H1 (cell line): ENCODE measurements around the gene HDAC8. TPM values are rescaled to one million over a fixed set of nuclear protein-coding genes. Genes with fewer than 3 reads are reported as not detected.

Experiments used
- CTCF ChIA-PET: fragments of 300-600 bp; sonication (Branson Sonifier 250); formaldehyde crosslinking; loops from one replicate; lab custom pipeline; 2021; ENCODE audit not compliant: partially characterized antibody; lab: Charles Lee
- POLR2A ChIA-PET: fragments of 300-600 bp; sonication (Branson Sonifier 250); formaldehyde crosslinking; loops from one replicate; lab custom pipeline; 2021; ENCODE audit warnings: inconsistent platforms; ENCODE audit not compliant: partially characterized antibody; lab: Charles Lee
- DNase-seq, 2 experiments: peaks; one replicate each; pipeline versions ENCODE4 v3.0.0 to v3.0.0-alpha.2; 2010 to 2022; ENCODE audit warnings: low spot score in 2 of 2, low read depth in 1 of 2, mixed read lengths in 1 of 2
- FAIRE-seq: peaks from 2 replicates; lab custom pipeline; 2011; peaks lifted over from hg19 to GRCh38; lab: Jason Lieb, UNC
- H2AFZ ChIP-seq: 2 replicates; pipeline ENCODE4 v1.8.1; 2012; ENCODE audit warnings: low read length, inconsistent platforms
- H2AK5ac ChIP-seq: 2 replicates; pipeline ENCODE4 v1.6.1; 2013; ENCODE audit warnings: low read depth, low read length
- H2BK120ac ChIP-seq: replicated peaks from 2 replicates; pipeline ENCODE3; 2013; ENCODE audit warnings: low read depth, low read length, inconsistent platforms
- H2BK12ac ChIP-seq: 2 replicates; pipeline ENCODE4 v1.6.1; 2013; ENCODE audit warnings: low read depth, low read length
- H2BK15ac ChIP-seq: 2 replicates; pipeline ENCODE4 v1.6.1; 2013; ENCODE audit warnings: low read length
- H2BK20ac ChIP-seq: 2 replicates; pipeline ENCODE4 v1.6.1; 2013; ENCODE audit warnings: low read length
- H2BK5ac ChIP-seq: 2 replicates; pipeline ENCODE4 v1.6.1; 2013; ENCODE audit warnings: low read depth, low read length
- H3K14ac ChIP-seq: 2 replicates; pipeline ENCODE4 v1.6.1; 2013; ENCODE audit warnings: inconsistent platforms; ENCODE audit not compliant: insufficient read length
- H3K18ac ChIP-seq: 2 replicates; pipeline ENCODE4 v1.6.1; 2013; ENCODE audit warnings: low read length; ENCODE audit errors: extremely low read depth
- H3K23ac ChIP-seq: 2 replicates; pipeline ENCODE4 v1.6.1; 2013; ENCODE audit warnings: inconsistent platforms; ENCODE audit not compliant: insufficient read length
- H3K23me2 ChIP-seq: 2 replicates; pipeline ENCODE4 v1.6.1; 2013; ENCODE audit warnings: low read depth, low read length
- H3K27ac ChIP-seq: 2 replicates; pipeline ENCODE4 v1.6.1; 2011; ENCODE audit warnings: low read depth, low read length, inconsistent platforms
- H3K27me3 ChIP-seq, 4 experiments: replicated peaks in 1 of 4; 1 replicate in 1 of 4; 2 replicates in 3 of 4; pipeline versions ENCODE4 v1.6.1 to v1.8.1; 2011 to 2013; ENCODE audit warnings: low read length in 3 of 4, mild to moderate bottlenecking in 3 of 4, inconsistent platforms in 2 of 4, mixed read lengths in 2 of 4, moderate library complexity in 1 of 4; ENCODE audit not compliant: control insufficient read depth in 3 of 4, insufficient read depth in 3 of 4; ENCODE audit errors: extremely low read depth in 1 of 4
- H3K36me3 ChIP-seq, 4 experiments: 2 replicates each; pipeline versions ENCODE4 v1.6.1 to v1.8.1; 2011 to 2013; ENCODE audit warnings: mild to moderate bottlenecking in 4 of 4, low read length in 3 of 4, moderate library complexity in 2 of 4, control low read depth in 1 of 4, inconsistent platforms in 1 of 4; ENCODE audit not compliant: insufficient read depth in 4 of 4, control insufficient read depth in 2 of 4
- H3K4ac ChIP-seq: replicated peaks from 2 replicates; pipeline ENCODE3; 2013; ENCODE audit warnings: low read length, low read depth, mixed read lengths, inconsistent platforms; ENCODE audit not compliant: insufficient read length
- H3K4me1 ChIP-seq, 4 experiments: replicated peaks in 1 of 4; 1 replicate in 1 of 4; 2 replicates in 3 of 4; pipeline versions ENCODE4 v1.6.1 to v1.8.1; 2011 to 2013; ENCODE audit warnings: low read length in 3 of 4, inconsistent platforms in 2 of 4, mixed read lengths in 1 of 4; ENCODE audit not compliant: insufficient read depth in 4 of 4, control insufficient read depth in 3 of 4
- H3K4me2 ChIP-seq, 2 experiments: 2 replicates each; pipeline versions ENCODE4 v1.6.1 to v1.8.1; 2011 to 2013; ENCODE audit warnings: low read depth in 2 of 2, low read length in 2 of 2, control low read depth in 1 of 2, inconsistent platforms in 1 of 2, mild to moderate bottlenecking in 1 of 2; ENCODE audit not compliant: insufficient read depth in 1 of 2
- H3K4me3 ChIP-seq, 4 experiments: fragments of 200-600, 300-600 bp in 1 of 4; sonication (generic), shearing (Covaris generic), sonication (Bioruptor Twin) in 1 of 4; 2 replicates each; pipeline versions ENCODE4 v1.5.1 to v1.8.1; 2011 to 2016; ENCODE audit warnings: low read length in 4 of 4, low read depth in 3 of 4, control low read depth in 2 of 4, inconsistent platforms in 2 of 4, mild to moderate bottlenecking in 2 of 4, mixed read lengths in 1 of 4, moderate library complexity in 1 of 4; ENCODE audit not compliant: insufficient read depth in 2 of 4; ENCODE audit errors: extremely low read depth in 1 of 4
- H3K56ac ChIP-seq: replicated peaks from 2 replicates; pipeline ENCODE3; 2013; ENCODE audit warnings: low read depth, mild to moderate bottlenecking, mixed read lengths, low read length, inconsistent platforms; ENCODE audit not compliant: insufficient read length
- H3K79me1 ChIP-seq: 2 replicates; pipeline ENCODE4 v1.6.1; 2013; ENCODE audit warnings: low read depth, low read length, control low read depth
- H3K79me2 ChIP-seq, 2 experiments: 2 replicates each; pipeline versions ENCODE4 v1.6.1 to v1.8.1; 2012 to 2013; ENCODE audit warnings: low read length in 2 of 2, mild to moderate bottlenecking in 2 of 2, inconsistent platforms in 1 of 2; ENCODE audit not compliant: insufficient read depth in 2 of 2, control insufficient read depth in 1 of 2
- H3K9ac ChIP-seq, 4 experiments: replicated peaks in 1 of 4; 1 replicate in 1 of 4; 2 replicates in 3 of 4; pipeline versions ENCODE4 v1.6.1 to v1.8.1; 2011 to 2013; ENCODE audit warnings: low read depth in 3 of 4, low read length in 3 of 4, control low read depth in 2 of 4, mild to moderate bottlenecking in 2 of 4, moderate library complexity in 2 of 4, inconsistent platforms in 1 of 4; ENCODE audit errors: extremely low read depth in 1 of 4
- H3K9me3 ChIP-seq, 2 experiments: 2 replicates each; pipeline versions ENCODE4 v1.6.1 to v1.8.1; 2012 to 2013; ENCODE audit warnings: mild to moderate bottlenecking in 2 of 2, moderate library complexity in 2 of 2, control low read depth in 1 of 2, inconsistent platforms in 1 of 2, low read depth in 1 of 2, low read length in 1 of 2, mixed read lengths in 1 of 2; ENCODE audit not compliant: insufficient read depth in 2 of 2
- H4K20me1 ChIP-seq, 2 experiments: replicated peaks in 1 of 2; 2 replicates each; pipeline versions ENCODE3 to v1.8.1; 2011 to 2013; ENCODE audit warnings: inconsistent platforms in 2 of 2, low read length in 2 of 2, mild to moderate bottlenecking in 1 of 2; ENCODE audit not compliant: insufficient read depth in 2 of 2, control insufficient read depth in 1 of 2
- H4K5ac ChIP-seq: 2 replicates; pipeline ENCODE4 v1.6.1; 2013; ENCODE audit warnings: low read length, low read depth, mixed read lengths, inconsistent platforms; ENCODE audit not compliant: insufficient read length
- H4K8ac ChIP-seq: 2 replicates; pipeline ENCODE4 v1.8.0; 2013; ENCODE audit warnings: mild to moderate bottlenecking, moderate library complexity, low read length, inconsistent platforms; ENCODE audit not compliant: insufficient read depth; ENCODE audit errors: extremely low read depth
- H4K91ac ChIP-seq: replicated peaks from 2 replicates; pipeline ENCODE3; 2013; ENCODE audit warnings: low read length, mixed read lengths, inconsistent platforms; ENCODE audit not compliant: insufficient read length
- CHD1 ChIP-seq: IDR thresholded peaks from 2 replicates; pipeline ENCODE4 v1.6.1; 2012; ENCODE audit warnings: low read depth, low read length, improper control_type of control experiment
- KDM4A ChIP-seq: IDR thresholded peaks from one replicate; pipeline ENCODE4 v1.7.1; 2012; ENCODE audit warnings: low read depth, mild to moderate bottlenecking, moderate library complexity, low read length, inconsistent platforms; ENCODE audit not compliant: severe bottlenecking
- WGBS, 2 experiments: shearing (Covaris generic) in 1 of 2; methylation state at CpG; one replicate each; pipeline versions ENCODE4 v1.1.6 to v1.1.7; 2013 to 2015; ENCODE audit warnings: low lambda C conversion rate in 2 of 2, mixed read lengths in 2 of 2, inconsistent platforms in 1 of 2, low coverage in 1 of 2, missing lambda C conversion rate in 1 of 2; ENCODE audit not compliant: insufficient replicate concordance in 2 of 2, insufficient coverage in 1 of 2, insufficient read length in 1 of 2; ENCODE audit errors: extremely low coverage in 1 of 2, missing lambda C conversion rate in 1 of 2; 5-methylcytosine and 5-hydroxymethylcytosine counted together
- polyA plus RNA-seq, 7 experiments: library from polyadenylated mRNA; depleted of rRNA in 3 of 7; stranded (reverse) in 5 of 7; unstranded in 2 of 7; fragments of >200 nt in 5 of 7; fragments of 200-250 nt in 2 of 7; gene quantifications; 1 replicate in 5 of 7; 2 replicates in 1 of 7; 4 replicates in 1 of 7; pipeline versions ENCODE4 v1.2.1 to v1.2.3, GENCODE V29; 2011 to 2013; ENCODE audit warnings: missing spikeins in 2 of 7, mixed read lengths in 2 of 7
- total RNA-seq: library from RNA; stranded (reverse); fragmentation: NEBNext Ultra II Directional; extraction: Animal tissue kit (Norgen Biotek cat#: 25700); gene quantifications from 2 replicates; pipeline ENCODE4 v1.2.1, GENCODE V29; 2021

Gene HDAC8
- total and polyA plus RNA-seq, 2 of the 8 experiments (the other 6 are each of a cell fraction or from before 2014, with no cell fraction given) = 9.7 to 20.3 TPM

GRCh38 chrX:72306085-72306801, 266.4 kb downstream of the HDAC8 start:
- peak; percentile 38 for TF ChIP-seq KDM4A
- TF ChIP-seq CHD1 = no peak
- TF ChIP-seq, all 59 proteins: peak for 1
- WGBS, 2 experiments = no CpG with 5 or more reads among the region's 92 CpGs
- peak overlapping the region; percentile 82 to 85 for H3K4me2 ChIP-seq
- no peak overlapping the region for H3K18ac ChIP-seq
- FAIRE-seq = no peak
- DNase-seq = peak in 1 of 2 experiments; percentile 56
- H3K79me2 ChIP-seq = no peaks in the 10 kb centered on the region
- POLR2A ChIA-PET = interaction anchor here (0.6 to 3.1 kb wide), 5 partner anchors 10 to 63 kb away, joined by 3 to 10 read pairs (median 4); partner anchors contain the start of gene RPS4X
- no peak overlapping the region for H2AFZ ChIP-seq
- H2BK20ac ChIP-seq = no peak overlapping the region
- H4K8ac ChIP-seq = no peak overlapping the region; the same call in 1 of the 2 replicates
- H4K20me1 ChIP-seq = peaks cover 0 to 2% of the 10 kb centered on the region in 2 experiments
- H2BK15ac ChIP-seq = no peak overlapping the region
- CTCF ChIA-PET = no interaction called here
- peaks cover 0 to 6% (median 0%) of the 10 kb centered on the region in 4 experiments; a peak in 2 of 7 replicates for H3K4me1 ChIP-seq
- H2AK5ac ChIP-seq = no peak overlapping the region
- H3K27ac ChIP-seq = no peak overlapping the region
- H3K4me3 ChIP-seq = peak overlapping the region; percentile 48 to 61 (median 52)
- no peak overlapping the region for H3K9ac ChIP-seq
- no peak overlapping the region for H3K56ac ChIP-seq
- H3K23me2 ChIP-seq = peaks cover 16% of the 10 kb centered on the region
- H2BK5ac ChIP-seq = no peak overlapping the region
- H3K9me3 ChIP-seq = no peaks in the 10 kb centered on the region
- H4K91ac ChIP-seq = no peak overlapping the region
- peaks cover 0 to 2% (median 0%) of the 10 kb centered on the region in 4 experiments; a peak in 1 of 8 replicates for H3K36me3 ChIP-seq
- H2BK120ac ChIP-seq = no peak overlapping the region
- no peak overlapping the region for H2BK12ac ChIP-seq
- no peaks in the 10 kb centered on the region for H3K79me1 ChIP-seq
- H3K4ac ChIP-seq = no peak overlapping the region
- no peak overlapping the region for H3K23ac ChIP-seq
- H3K14ac ChIP-seq = no peak overlapping the region
- H3K27me3 ChIP-seq = peaks cover 40 to 77% (median 69%) of the 10 kb centered on the region in 4 experiments
- no peak overlapping the region for H4K5ac ChIP-seq
